PFSK-1 (cell line): Measurements from ENCODE around the gene LDLRAD3.

Experiments
- POLR2AphosphoS5 ChIP-seq: IDR thresholded peaks from 2 replicates; pipeline ENCODE4 v1.6.1; 2012; ENCODE audit warnings: low read depth, mild to moderate bottlenecking, control low read depth, low read length, moderate library complexity
- SIN3A ChIP-seq: IDR thresholded peaks from 2 replicates; pipeline ENCODE4 v1.6.1; 2012; ENCODE audit warnings: mild to moderate bottlenecking, low read length, moderate library complexity, borderline replicate concordance; ENCODE audit not compliant: insufficient read depth
- TAF1 ChIP-seq: IDR thresholded peaks from 2 replicates; pipeline ENCODE4 v1.6.1; 2012; ENCODE audit warnings: low read length, control low read depth, borderline replicate concordance; ENCODE audit not compliant: insufficient read depth
- TF ChIP-seq, protein P1 (sequence below), 2 experiments: IDR thresholded peaks; 2 replicates each; pipeline versions ENCODE4 v1.6.1 to v1.8.0; 2011 to 2012; ENCODE audit warnings: low read depth in 2 of 2, low read length in 2 of 2, control low read depth in 1 of 2, inconsistent platforms in 1 of 2, mild to moderate bottlenecking in 1 of 2, moderate library complexity in 1 of 2; ENCODE audit not compliant: insufficient read depth in 1 of 2

- TF ChIP-seq POLR2AphosphoS5 (no peak), TAF1 (no peak), SIN3A (no peak)
- TF ChIP-seq, protein P1, sequence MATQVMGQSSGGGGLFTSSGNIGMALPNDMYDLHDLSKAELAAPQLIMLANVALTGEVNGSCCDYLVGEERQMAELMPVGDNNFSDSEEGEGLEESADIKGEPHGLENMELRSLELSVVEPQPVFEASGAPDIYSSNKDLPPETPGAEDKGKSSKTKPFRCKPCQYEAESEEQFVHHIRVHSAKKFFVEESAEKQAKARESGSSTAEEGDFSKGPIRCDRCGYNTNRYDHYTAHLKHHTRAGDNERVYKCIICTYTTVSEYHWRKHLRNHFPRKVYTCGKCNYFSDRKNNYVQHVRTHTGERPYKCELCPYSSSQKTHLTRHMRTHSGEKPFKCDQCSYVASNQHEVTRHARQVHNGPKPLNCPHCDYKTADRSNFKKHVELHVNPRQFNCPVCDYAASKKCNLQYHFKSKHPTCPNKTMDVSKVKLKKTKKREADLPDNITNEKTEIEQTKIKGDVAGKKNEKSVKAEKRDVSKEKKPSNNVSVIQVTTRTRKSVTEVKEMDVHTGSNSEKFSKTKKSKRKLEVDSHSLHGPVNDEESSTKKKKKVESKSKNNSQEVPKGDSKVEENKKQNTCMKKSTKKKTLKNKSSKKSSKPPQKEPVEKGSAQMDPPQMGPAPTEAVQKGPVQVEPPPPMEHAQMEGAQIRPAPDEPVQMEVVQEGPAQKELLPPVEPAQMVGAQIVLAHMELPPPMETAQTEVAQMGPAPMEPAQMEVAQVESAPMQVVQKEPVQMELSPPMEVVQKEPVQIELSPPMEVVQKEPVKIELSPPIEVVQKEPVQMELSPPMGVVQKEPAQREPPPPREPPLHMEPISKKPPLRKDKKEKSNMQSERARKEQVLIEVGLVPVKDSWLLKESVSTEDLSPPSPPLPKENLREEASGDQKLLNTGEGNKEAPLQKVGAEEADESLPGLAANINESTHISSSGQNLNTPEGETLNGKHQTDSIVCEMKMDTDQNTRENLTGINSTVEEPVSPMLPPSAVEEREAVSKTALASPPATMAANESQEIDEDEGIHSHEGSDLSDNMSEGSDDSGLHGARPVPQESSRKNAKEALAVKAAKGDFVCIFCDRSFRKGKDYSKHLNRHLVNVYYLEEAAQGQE (IDR thresholded peaks at IDR 0.05; ENCODE audit: insufficient read depth in 1 of 2, low read depth in 2 of 2, low read length in 2 of 2) = no peak
Observed at GRCh38 chr11:35954205-35954604, 10.3 kb downstream of the LDLRAD3 start.
